ENCODE results near the gene PPP2R3A. TPM values are rescaled to one million over a fixed set of nuclear protein-coding genes. Genes with fewer than 3 reads are reported as not detected.
A peak's percentile ranks its signal among the peaks of the same experiment; 100 is the strongest.

Gene PPP2R3A
- total RNA-seq, 1 donor from 2014 or later = 9.0 TPM

GRCh38 chr3:135982404-135982761 is 16.9 kb downstream of the PPP2R3A start:
- ATAC-seq (no peak), DNase-seq (no peak)
- Histone ChIP-seq H3K36me3 (no peaks in the 10 kb centered on the region), H3K4me1 (no peaks in the 10 kb centered on the region), H3K4me3 (no peak overlapping the region), H3K9me3 (no peaks in the 10 kb centered on the region), H3K27ac (no peak overlapping the region), H3K27me3 (ENCODE audit: low read depth) (no peaks in the 10 kb centered on the region)
- intact Hi-C loops (cut with DNase I) = no loop called here
- no peak for TF ChIP-seq CTCF (IDR thresholded peaks at IDR 0.05)

GRCh38 chr3:135982922-135983581 is 17.5 kb downstream of the PPP2R3A start:
- Histone ChIP-seq H3K4me1 (no peaks in the 10 kb centered on the region), H3K9me3 (no peaks in the 10 kb centered on the region), H3K4me3 (no peak overlapping the region), H3K36me3 (no peaks in the 10 kb centered on the region), H3K27ac (no peak overlapping the region), H3K27me3 (ENCODE audit: low read depth) (no peaks in the 10 kb centered on the region)
- ATAC-seq (no peak), DNase-seq (no peak)
- TF ChIP-seq CTCF (IDR thresholded peaks at IDR 0.05) = no peak
- intact Hi-C loops (cut with DNase I) = no loop called here

- no peaks in the 10 kb centered on the region for H3K36me3 ChIP-seq
These were observed 22.1 kb downstream of the PPP2R3A start for GRCh38 chr3:135987661-135988060.

GRCh38 chr3:135989242-135989641 is 23.7 kb downstream of the PPP2R3A start:
- intact Hi-C loops (cut with DNase I) = no loop called here
- no peak for ATAC-seq

More at GRCh38 chr3:135987661-135988060, 22.1 kb downstream of the PPP2R3A start:
- peak in 1 of 2 donors; percentile 33 for ATAC-seq
- no peaks in the 10 kb centered on the region for H3K27me3 ChIP-seq (ENCODE audit: low read depth)
- no peak for DNase-seq
- H3K4me3 ChIP-seq = no peak overlapping the region
- H3K9me3 ChIP-seq = no peaks in the 10 kb centered on the region
- no peak overlapping the region for H3K27ac ChIP-seq
- no peak for TF ChIP-seq CTCF (IDR thresholded peaks at IDR 0.05)
- no peaks in the 10 kb centered on the region for H3K4me1 ChIP-seq
- intact Hi-C loops (cut with DNase I) = no loop called here

GRCh38 chr3:135990903-135991302 is 25.4 kb downstream of the PPP2R3A start:
- ATAC-seq (no peak), DNase-seq (no peak)
- Histone ChIP-seq H3K27me3 (ENCODE audit: low read depth) (no peaks in the 10 kb centered on the region), H3K27ac (no peak overlapping the region), H3K9me3 (no peaks in the 10 kb centered on the region), H3K36me3 (no peaks in the 10 kb centered on the region), H3K4me3 (no peak overlapping the region), H3K4me1 (no peaks in the 10 kb centered on the region)
- TF ChIP-seq CTCF (IDR thresholded peaks at IDR 0.05) = no peak
- intact Hi-C loops (cut with DNase I) = no loop called here

More at GRCh38 chr3:135989242-135989641, 23.7 kb downstream of the PPP2R3A start:
- Histone ChIP-seq H3K4me3 (no peak overlapping the region), H3K27me3 (ENCODE audit: low read depth) (no peaks in the 10 kb centered on the region), H3K36me3 (no peaks in the 10 kb centered on the region), H3K4me1 (no peaks in the 10 kb centered on the region), H3K9me3 (no peaks in the 10 kb centered on the region), H3K27ac (no peak overlapping the region)
- no peak for DNase-seq
- TF ChIP-seq CTCF (IDR thresholded peaks at IDR 0.05) = no peak
